GM12878 (cell line): Measurements from ENCODE around the gene EIF5B. TPM values are rescaled to one million over a fixed set of nuclear protein-coding genes. Genes with fewer than 3 reads are reported as not detected.

Source experiments
- ATAC-seq: fragments of 200-7000 bp; cut with Tn5 transposase; 3 replicates; pipeline ENCODE4 v1.9.1; 2020; ENCODE audit warnings: mild to moderate bottlenecking, moderate library complexity
- BruUV-seq: library from RNA; stranded (reverse); fragments of 400-500 nt; replicated peaks from 2 replicates; lab custom pipeline; 2021; lab: Mats Ljungman, UMichigan
- CTCF ChIA-PET: fragments of 300-600 bp; sonication (Branson Sonifier 250); formaldehyde crosslinking; extraction: SDS; loops from one replicate; lab custom pipeline; 2021; ENCODE audit warnings: inconsistent platforms; lab: Yijun Ruan, JAX
- POLR2A ChIA-PET: fragments of 350-600 bp; formaldehyde crosslinking; extraction: SDS; loops from one replicate; lab custom pipeline; 2021; ENCODE audit warnings: inconsistent platforms; lab: Charles Lee
- RAD21 ChIA-PET: fragments of 300-600 bp; sonication (Branson Sonifier 250); formaldehyde crosslinking; loops from one replicate; lab custom pipeline; 2023; ENCODE audit warnings: antibody characterized with exemption; ENCODE audit not compliant: unreplicated experiment; lab: Charles Lee
- SMC1A ChIA-PET: fragments of 300-600 bp; sonication (Branson Sonifier 250); formaldehyde crosslinking; loops from one replicate; lab custom pipeline; 2023; ENCODE audit not compliant: unreplicated experiment, uncharacterized antibody; lab: Charles Lee
- DNase-seq: peaks from one replicate; pipeline ENCODE4 v3.0.0-alpha.2; 2011; ENCODE audit warnings: low read depth, low spot score
- FAIRE-seq: peaks from 3 replicates; lab custom pipeline; 2011; peaks lifted over from hg19 to GRCh38; lab: Jason Lieb, UNC
- H2AFZ ChIP-seq: 2 replicates; pipeline ENCODE4 v1.6.0; 2011; ENCODE audit warnings: low read depth, low read length, control low read depth; ENCODE audit not compliant: control insufficient read depth
- H3K27ac ChIP-seq: 2 replicates; pipeline ENCODE4 v1.5.1; 2011; ENCODE audit warnings: control low read depth; ENCODE audit not compliant: control insufficient read depth, insufficient read depth
- H3K27me3 ChIP-seq, 2 experiments: replicated peaks in 1 of 2; 2 replicates each; pipeline versions ENCODE4 v1.6.0 to v1.6.1; 2011; ENCODE audit warnings: low read length in 1 of 2; ENCODE audit not compliant: control insufficient read depth in 2 of 2, insufficient read depth in 2 of 2
- H3K36me3 ChIP-seq, 2 experiments: 2 replicates each; pipeline ENCODE4 v1.5.1; 2011; ENCODE audit warnings: low read length in 1 of 2; ENCODE audit not compliant: control insufficient read depth in 2 of 2, insufficient read depth in 2 of 2
- H3K4me1 ChIP-seq: 2 replicates; pipeline ENCODE4 v1.6.1; 2011; ENCODE audit warnings: mild to moderate bottlenecking, low read length, moderate library complexity, mixed read lengths; ENCODE audit not compliant: control insufficient read depth, insufficient read depth
- H3K4me2 ChIP-seq: 2 replicates; pipeline ENCODE4 v1.6.0; 2011; ENCODE audit warnings: control low read depth; ENCODE audit not compliant: control insufficient read depth, insufficient read depth
- H3K4me3 ChIP-seq: fragments of 200-600 bp; sonication (generic); 2 replicates; pipeline ENCODE4 v1.5.1; 2016
- H3K79me2 ChIP-seq: 2 replicates; pipeline ENCODE4 v1.6.0; 2011; ENCODE audit warnings: low read length; ENCODE audit not compliant: control insufficient read depth, insufficient read depth
- H3K9ac ChIP-seq: 2 replicates; pipeline ENCODE4 v1.8.0; 2011; ENCODE audit warnings: low read length, control low read depth, mixed read lengths; ENCODE audit not compliant: control insufficient read depth, insufficient read depth
- H3K9me3 ChIP-seq: replicated peaks from 3 replicates; pipeline ENCODE4 v1.5.1; 2011; ENCODE audit warnings: mild to moderate bottlenecking, low read length; ENCODE audit not compliant: control insufficient read depth, insufficient read depth
- H4K20me1 ChIP-seq: 2 replicates; pipeline ENCODE4 v1.6.0; 2011; ENCODE audit not compliant: control insufficient read depth, insufficient read depth
- NKRF ChIP-seq: fragments of 450-650 bp; conservative IDR thresholded peaks from 2 replicates; pipeline ENCODE4 v1.6.1; 2017; ENCODE audit warnings: mild to moderate bottlenecking, moderate library complexity
- PKNOX1 ChIP-seq: fragments of 450-650 bp; IDR thresholded peaks from 2 replicates; pipeline ENCODE4 v1.6.1; 2016; ENCODE audit warnings: mild to moderate bottlenecking
- SPI1 ChIP-seq: IDR thresholded peaks from 2 replicates; pipeline ENCODE4 v1.6.1; 2011; ENCODE audit warnings: low read depth, mild to moderate bottlenecking, low read length, moderate library complexity, borderline replicate concordance; ENCODE audit not compliant: insufficient read depth
- WGBS: methylation state at CpG from one replicate; pipeline ENCODE4 v1.1.6; 2016; ENCODE audit warnings: low lambda C conversion rate; ENCODE audit not compliant: insufficient replicate concordance, insufficient coverage; ENCODE audit errors: missing lambda C conversion rate; 5-methylcytosine and 5-hydroxymethylcytosine counted together
- in situ Hi-C: fragments of 300-500 bp; cut with MboI; formaldehyde crosslinking; loops from 9 replicates; pipeline ENCODE4 v1.14.3; 2018; ENCODE audit warnings: mixed read lengths
- intact Hi-C: fragments of 100-400 bp; cut with micrococcal nuclease; formaldehyde crosslinking; loops from one replicate; pipeline ENCODE4 v1.14.2; 2022; ENCODE audit not compliant: unreplicated experiment
- polyA plus RNA-seq, 11 experiments: library from polyadenylated mRNA; depleted of rRNA in 4 of 11; unstranded in 6 of 11; stranded (reverse) in 5 of 11; fragments of >200 nt; fragmentation: Nextera tagmentation in 4 of 11; fragmentation: Illumina TruSeq in 1 of 11; extraction: Ambion mirVana in 4 of 11; extraction: Trizol in 1 of 11; gene quantifications; 1 replicate in 1 of 11; 2 replicates in 10 of 11; pipeline versions ENCODE4 v1.2.1 to v1.2.3, GENCODE V29; 2011 to 2016; ENCODE audit warnings: inconsistent platforms in 2 of 11, missing spikeins in 2 of 11, low read depth in 1 of 11
- total RNA-seq, 4 experiments: library from RNA; depleted of rRNA in 3 of 4; stranded (reverse); fragments of >200 nt in 3 of 4; fragmentation: Illumina TruSeq in 1 of 4; extraction: Trizol in 1 of 4; gene quantifications; 2 replicates each; pipeline versions ENCODE4 v1.2.1 to v1.2.3, GENCODE V29; 2013 to 2021

The EIF5B gene
- total and polyA plus RNA-seq, 10 of the 15 experiments (the other 5 are each of a cell fraction or from before 2014, with no cell fraction given) = 21.7 to 119 (median 40.8) TPM

GRCh38 chr2:99448556-99448955 lies 111.4 kb downstream of the EIF5B start (continued):
- TF ChIP-seq NKRF = no peak
- TF ChIP-seq, all 136 proteins: peak for 0

GRCh38 chr2:99450199-99450598 lies 113.0 kb downstream of the EIF5B start:
- H3K4me3 ChIP-seq = no peak overlapping the region
- H3K27me3 ChIP-seq = no peaks in the 10 kb centered on the region
- H3K79me2 ChIP-seq = no peaks in the 10 kb centered on the region; the same call in 1 of the 2 replicates
- in situ Hi-C loops = no loop called here
- TF ChIP-seq PKNOX1 (0 out of 2 replicates have a peak, but pooled peaks have one; percentile 10), SPI1 (no peak)
- TF ChIP-seq, all 136 proteins: peak for 1
- no TSS peak for BruUV-seq
- DNase-seq (no peak), FAIRE-seq (no peak), ATAC-seq (peak; percentile 44; the same call in 2 of the 3 replicates)
- H3K4me1 ChIP-seq = no peaks in the 10 kb centered on the region
- POLR2A ChIA-PET = interaction anchor here (0.6 to 0.7 kb wide), 2 partner anchors 70 to 269 kb away, joined by 3 to 5 read pairs; partner anchors contain the start of genes MITD1 and MRPL30
- H2AFZ ChIP-seq = no peak overlapping the region
- H3K36me3 ChIP-seq = peaks cover 0 to 21% of the 10 kb centered on the region in 2 experiments
- intact Hi-C loops = no loop called here
- H3K4me2 ChIP-seq = no peak overlapping the region
- no peaks in the 10 kb centered on the region for H3K9me3 ChIP-seq
- CTCF ChIA-PET = interaction anchor here (0.6 to 1.4 kb wide), 3 partner anchors 9 to 41 kb away, joined by 3 to 5 read pairs (median 3); no protein-coding TSS in a partner anchor
- SMC1A ChIA-PET = interaction anchor here (0.7 to 1.7 kb wide), 3 partner anchors 14 to 21 kb away, joined by 3 to 4 read pairs (median 3); no protein-coding TSS in a partner anchor
- H3K27ac ChIP-seq = no peak overlapping the region
- H3K9ac ChIP-seq = no peak overlapping the region
- H4K20me1 ChIP-seq = no peaks in the 10 kb centered on the region
- RAD21 ChIA-PET = interaction anchor here (1.0 kb wide), 1 partner anchor 40 kb away, joined by 3 read pairs; the partner anchor contains the start of gene REV1
- 100% methylated on average over 1 of the region's 1 CpG for WGBS

Other genes starting within 250 kb of the EIF5B start
Only the 7 nearest of the 9 such genes appear.
- 8.0 and 8.3 TPM in 2 replicates for gene LIPT1, start 182.4 kb upstream of the EIF5B start, total RNA-seq (2014; rRNA removed)
- gene LIPT1, start 182.4 kb upstream of the EIF5B start, total RNA-seq (2014; rRNA removed; fragmentation: Illumina TruSeq; extraction: Trizol) = 10.4 and 10.9 TPM in 2 replicates
- gene LIPT1, start 182.4 kb upstream of the EIF5B start, total RNA-seq (2021) = 7.2 and 8.5 TPM in 2 replicates
- gene LIPT1, start 182.4 kb upstream of the EIF5B start, polyA plus RNA-seq (2011; rRNA removed) = 15.5 and 22.3 TPM in 2 replicates
- 13.0 and 16.9 TPM in 2 replicates for gene LIPT1, start 182.4 kb upstream of the EIF5B start, polyA plus RNA-seq (2014; fragmentation: Illumina TruSeq; extraction: Trizol)
- gene LIPT1, start 182.4 kb upstream of the EIF5B start, polyA plus RNA-seq (2014; fragmentation: Nextera tagmentation; extraction: Ambion mirVana) = 10 to 100 TPM; 14.4 to 15.3 TPM
- gene LIPT1, start 182.4 kb upstream of the EIF5B start, polyA plus RNA-seq (2014; rRNA removed) = 8.4 and 9.4 TPM in 2 replicates
- gene LIPT1, start 182.4 kb upstream of the EIF5B start, polyA plus RNA-seq (2016; fragmentation: Nextera tagmentation; extraction: Ambion mirVana) = 10 to 100 TPM; 10.8 TPM
- 36.9 and 47.4 TPM in 2 replicates for gene MITD1, start 156.3 kb upstream of the EIF5B start, total RNA-seq (2014; rRNA removed)
- gene MITD1, start 156.3 kb upstream of the EIF5B start, total RNA-seq (2014; rRNA removed; fragmentation: Illumina TruSeq; extraction: Trizol) = 68.1 and 74.9 TPM in 2 replicates
- 33.0 and 35.6 TPM in 2 replicates for gene MITD1, start 156.3 kb upstream of the EIF5B start, total RNA-seq (2021)
- gene MITD1, start 156.3 kb upstream of the EIF5B start, polyA plus RNA-seq (2011; rRNA removed) = 52.6 and 89.2 TPM in 2 replicates
- gene MITD1, start 156.3 kb upstream of the EIF5B start, polyA plus RNA-seq (2014; fragmentation: Illumina TruSeq; extraction: Trizol) = 74.3 and 90.7 TPM in 2 replicates
- 100 to 1,000 TPM; 106 to 116 TPM for gene MITD1, start 156.3 kb upstream of the EIF5B start, polyA plus RNA-seq (2014; fragmentation: Nextera tagmentation; extraction: Ambion mirVana)
- gene MITD1, start 156.3 kb upstream of the EIF5B start, polyA plus RNA-seq (2014; rRNA removed) = 46.6 and 61.9 TPM in 2 replicates
- gene MITD1, start 156.3 kb upstream of the EIF5B start, polyA plus RNA-seq (2016; fragmentation: Nextera tagmentation; extraction: Ambion mirVana) = 10 to 100 TPM; 61.2 to 65.1 TPM
- 40.2 and 45.5 TPM in 2 replicates for gene MRPL30, start 156.2 kb upstream of the EIF5B start, total RNA-seq (2014; rRNA removed)
- gene MRPL30, start 156.2 kb upstream of the EIF5B start, total RNA-seq (2014; rRNA removed; fragmentation: Illumina TruSeq; extraction: Trizol) = 51.3 TPM in 2 replicates
- gene MRPL30, start 156.2 kb upstream of the EIF5B start, total RNA-seq (2021) = 30.3 and 33.6 TPM in 2 replicates
- gene MRPL30, start 156.2 kb upstream of the EIF5B start, polyA plus RNA-seq (2011; rRNA removed) = 39.8 and 64.5 TPM in 2 replicates
- gene MRPL30, start 156.2 kb upstream of the EIF5B start, polyA plus RNA-seq (2014; fragmentation: Illumina TruSeq; extraction: Trizol) = 63.3 and 94.8 TPM in 2 replicates
- gene MRPL30, start 156.2 kb upstream of the EIF5B start, polyA plus RNA-seq (2014; fragmentation: Nextera tagmentation; extraction: Ambion mirVana) = 10 to 100 TPM; 34.9 to 53.1 TPM
- 32.2 and 39.9 TPM in 2 replicates for gene MRPL30, start 156.2 kb upstream of the EIF5B start, polyA plus RNA-seq (2014; rRNA removed)
- 10 to 100 TPM; 35.7 to 42.8 TPM for gene MRPL30, start 156.2 kb upstream of the EIF5B start, polyA plus RNA-seq (2016; fragmentation: Nextera tagmentation; extraction: Ambion mirVana)
- not detected in 2 replicates for gene LYG2, start 81.7 kb upstream of the EIF5B start, total RNA-seq (2014; rRNA removed)
- not detected in 2 replicates for gene LYG2, start 81.7 kb upstream of the EIF5B start, total RNA-seq (2014; rRNA removed; fragmentation: Illumina TruSeq; extraction: Trizol)
- gene LYG2, start 81.7 kb upstream of the EIF5B start, total RNA-seq (2021) = not detected in 2 replicates
- not detected in 2 replicates for gene LYG2, start 81.7 kb upstream of the EIF5B start, polyA plus RNA-seq (2011; rRNA removed)
- 0.30 TPM in 1 of 2 replicates, not detected in the other for gene LYG2, start 81.7 kb upstream of the EIF5B start, polyA plus RNA-seq (2014; fragmentation: Illumina TruSeq; extraction: Trizol)
- under 1 TPM; 0.11 to 0.23 TPM for gene LYG2, start 81.7 kb upstream of the EIF5B start, polyA plus RNA-seq (2014; fragmentation: Nextera tagmentation; extraction: Ambion mirVana)
- not detected in 2 replicates for gene LYG2, start 81.7 kb upstream of the EIF5B start, polyA plus RNA-seq (2014; rRNA removed)
- gene LYG2, start 81.7 kb upstream of the EIF5B start, polyA plus RNA-seq (2016; fragmentation: Nextera tagmentation; extraction: Ambion mirVana) = under 1 TPM; 0.51 to 0.95 TPM
- gene LYG1, start 36.2 kb upstream of the EIF5B start, total RNA-seq (2014; rRNA removed) = 0.34 and 0.60 TPM in 2 replicates
- 0.27 and 0.41 TPM in 2 replicates for gene LYG1, start 36.2 kb upstream of the EIF5B start, total RNA-seq (2014; rRNA removed; fragmentation: Illumina TruSeq; extraction: Trizol)
- gene LYG1, start 36.2 kb upstream of the EIF5B start, total RNA-seq (2021) = 0.21 TPM in 1 of 2 replicates, not detected in the other
- gene LYG1, start 36.2 kb upstream of the EIF5B start, polyA plus RNA-seq (2011; rRNA removed) = 1.3 TPM in 2 replicates
- gene LYG1, start 36.2 kb upstream of the EIF5B start, polyA plus RNA-seq (2014; fragmentation: Illumina TruSeq; extraction: Trizol) = 0.88 and 1.8 TPM in 2 replicates
- gene LYG1, start 36.2 kb upstream of the EIF5B start, polyA plus RNA-seq (2014; fragmentation: Nextera tagmentation; extraction: Ambion mirVana) = 1 to 10 TPM in 1 of 2 experiments, under 1 TPM in 1; 0.79 to 1.2 TPM
- gene LYG1, start 36.2 kb upstream of the EIF5B start, polyA plus RNA-seq (2014; rRNA removed) = 0.70 and 0.72 TPM in 2 replicates
- under 1 TPM; 0.33 to 0.83 TPM for gene LYG1, start 36.2 kb upstream of the EIF5B start, polyA plus RNA-seq (2016; fragmentation: Nextera tagmentation; extraction: Ambion mirVana)
- 37.4 and 45.4 TPM in 2 replicates for gene TXNDC9, start 1.1 kb upstream of the EIF5B start, total RNA-seq (2014; rRNA removed)
- gene TXNDC9, start 1.1 kb upstream of the EIF5B start, total RNA-seq (2014; rRNA removed; fragmentation: Illumina TruSeq; extraction: Trizol) = 48.2 and 53.1 TPM in 2 replicates
- gene TXNDC9, start 1.1 kb upstream of the EIF5B start, total RNA-seq (2021) = 26.6 and 28.8 TPM in 2 replicates
- 37.0 and 57.1 TPM in 2 replicates for gene TXNDC9, start 1.1 kb upstream of the EIF5B start, polyA plus RNA-seq (2011; rRNA removed)
- gene TXNDC9, start 1.1 kb upstream of the EIF5B start, polyA plus RNA-seq (2014; fragmentation: Illumina TruSeq; extraction: Trizol) = 48.6 and 56.8 TPM in 2 replicates
- 100 to 1,000 TPM; 136 to 170 TPM for gene TXNDC9, start 1.1 kb upstream of the EIF5B start, polyA plus RNA-seq (2014; fragmentation: Nextera tagmentation; extraction: Ambion mirVana)
- 23.0 and 27.0 TPM in 2 replicates for gene TXNDC9, start 1.1 kb upstream of the EIF5B start, polyA plus RNA-seq (2014; rRNA removed)
- gene TXNDC9, start 1.1 kb upstream of the EIF5B start, polyA plus RNA-seq (2016; fragmentation: Nextera tagmentation; extraction: Ambion mirVana) = 10 to 100 TPM; 76.0 to 77.3 TPM
- gene REV1, start 152.6 kb downstream of the EIF5B start, total RNA-seq (2014; rRNA removed) = 37.6 and 38.9 TPM in 2 replicates
- 31.8 and 39.8 TPM in 2 replicates for gene REV1, start 152.6 kb downstream of the EIF5B start, total RNA-seq (2014; rRNA removed; fragmentation: Illumina TruSeq; extraction: Trizol)
- 26.0 and 30.7 TPM in 2 replicates for gene REV1, start 152.6 kb downstream of the EIF5B start, total RNA-seq (2021)
- 46.8 and 52.3 TPM in 2 replicates for gene REV1, start 152.6 kb downstream of the EIF5B start, polyA plus RNA-seq (2011; rRNA removed)
- 30.0 and 42.1 TPM in 2 replicates for gene REV1, start 152.6 kb downstream of the EIF5B start, polyA plus RNA-seq (2014; fragmentation: Illumina TruSeq; extraction: Trizol)
- gene REV1, start 152.6 kb downstream of the EIF5B start, polyA plus RNA-seq (2014; fragmentation: Nextera tagmentation; extraction: Ambion mirVana) = 10 to 100 TPM; 11.3 to 12.9 TPM
- 23.5 and 27.9 TPM in 2 replicates for gene REV1, start 152.6 kb downstream of the EIF5B start, polyA plus RNA-seq (2014; rRNA removed)
- 10 to 100 TPM; 20.0 to 22.4 TPM for gene REV1, start 152.6 kb downstream of the EIF5B start, polyA plus RNA-seq (2016; fragmentation: Nextera tagmentation; extraction: Ambion mirVana)